Body of pancreas (tissue), 4 donors: ENCODE results near the gene ATP2C2. TPM values are rescaled to one million over a fixed set of nuclear protein-coding genes. Genes with fewer than 3 reads are reported as not detected.

Experiments
- ATAC-seq: fragments of 150-250 bp; one replicate; pipeline ENCODE4 v1.9.1; 2016
- DNase-seq, 4 donors: peaks; one replicate each; pipeline ENCODE4 v3.0.0-alpha.2; 2019
- H3K27ac ChIP-seq, 4 donors: fragments of 200-600 bp; sonication (generic); 1 replicate in 3 of 4; 2 replicates in 1 of 4; pipeline versions ENCODE4 v1.5.1 to v1.6.1; 2016 to 2019; ENCODE audit warnings: mild to moderate bottlenecking in 1 of 4, mixed read lengths in 1 of 4, moderate library complexity in 1 of 4
- H3K27me3 ChIP-seq, 2 donors: fragments of 200-600 bp; sonication (generic); one replicate each; pipeline ENCODE4 v1.6.0; 2016; ENCODE audit warnings: mild to moderate bottlenecking in 1 of 2
- H3K36me3 ChIP-seq, 2 donors: fragments of 200-600 bp; sonication (generic); replicated peaks in 1 of 2; 2 replicates each; pipeline ENCODE4 v1.5.1; 2016; ENCODE audit warnings: low read depth in 2 of 2; ENCODE audit not compliant: insufficient read depth in 1 of 2
- H3K4me1 ChIP-seq: fragments of 200-600 bp; sonication (generic); one replicate; pipeline ENCODE4 v1.6.0; 2016
- H3K4me3 ChIP-seq, 2 donors: fragments of 200-600 bp; sonication (generic); 1 replicate in 1 of 2; 2 replicates in 1 of 2; pipeline ENCODE4 v1.5.1; 2016 to 2019
- H3K9me3 ChIP-seq, 3 donors: fragments of 200-600 bp; sonication (generic); 1 replicate in 2 of 3; 2 replicates in 1 of 3; pipeline ENCODE4 v1.5.1; 2016
- POLR2A ChIP-seq, 3 donors: fragments of 450-650 bp; IDR thresholded peaks; one replicate each; pipeline ENCODE4 v1.6.1; 2016; ENCODE audit warnings: antibody characterized with exemption in 3 of 3, mild to moderate bottlenecking in 2 of 3
- WGBS, 2 donors: methylation state at CpG; one replicate each; pipeline ENCODE4 v1.1.5; 2017; 5-methylcytosine and 5-hydroxymethylcytosine counted together
- intact Hi-C: fragments of 100-400 bp; cut with DNase I; formaldehyde crosslinking; loops from one replicate; pipeline ENCODE4 v1.15.1; 2023
- total RNA-seq, 2 donors: library from RNA; depleted of rRNA; stranded (reverse); fragments of >200 nt; gene quantifications; one replicate each; pipeline ENCODE4 v1.1.0, GENCODE V29; 2016
- TF ChIP-seq, protein P1 (sequence below), 7 experiments: fragments of 450-650 bp in 4 of 7; fragments of 200-600 bp in 3 of 7; sonication (generic) in 3 of 7; IDR thresholded peaks; one replicate each; pipeline ENCODE4 v1.5.1; 2016 to 2019; ENCODE audit warnings: antibody characterized with exemption in 7 of 7

ATP2C2 gene
- total RNA-seq, 2 donors from 2014 or later = 2.1 to 18.1 TPM

DNA sequence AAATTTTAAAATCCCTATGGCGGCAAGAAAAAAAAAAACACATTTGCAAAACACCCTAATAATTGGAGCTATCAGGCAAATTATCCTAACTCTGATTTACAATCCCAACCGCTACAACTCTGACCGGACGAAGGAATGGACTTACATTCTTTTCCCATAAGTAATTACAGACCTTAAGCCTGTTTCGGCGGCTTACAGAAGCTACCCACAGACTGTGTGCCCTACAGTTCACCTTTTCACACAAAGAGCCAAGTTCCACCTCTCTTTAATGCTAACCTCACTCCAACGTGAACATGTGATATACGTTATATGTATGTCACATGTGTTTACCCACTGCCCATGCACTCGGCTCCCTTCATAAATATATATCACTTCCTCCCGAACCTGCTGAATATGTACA is 144.8 kb downstream of the ATP2C2 start:
- no peak for ATAC-seq
- H3K27me3 ChIP-seq = no peaks in the 10 kb centered on the region
- TF ChIP-seq, protein P1, sequence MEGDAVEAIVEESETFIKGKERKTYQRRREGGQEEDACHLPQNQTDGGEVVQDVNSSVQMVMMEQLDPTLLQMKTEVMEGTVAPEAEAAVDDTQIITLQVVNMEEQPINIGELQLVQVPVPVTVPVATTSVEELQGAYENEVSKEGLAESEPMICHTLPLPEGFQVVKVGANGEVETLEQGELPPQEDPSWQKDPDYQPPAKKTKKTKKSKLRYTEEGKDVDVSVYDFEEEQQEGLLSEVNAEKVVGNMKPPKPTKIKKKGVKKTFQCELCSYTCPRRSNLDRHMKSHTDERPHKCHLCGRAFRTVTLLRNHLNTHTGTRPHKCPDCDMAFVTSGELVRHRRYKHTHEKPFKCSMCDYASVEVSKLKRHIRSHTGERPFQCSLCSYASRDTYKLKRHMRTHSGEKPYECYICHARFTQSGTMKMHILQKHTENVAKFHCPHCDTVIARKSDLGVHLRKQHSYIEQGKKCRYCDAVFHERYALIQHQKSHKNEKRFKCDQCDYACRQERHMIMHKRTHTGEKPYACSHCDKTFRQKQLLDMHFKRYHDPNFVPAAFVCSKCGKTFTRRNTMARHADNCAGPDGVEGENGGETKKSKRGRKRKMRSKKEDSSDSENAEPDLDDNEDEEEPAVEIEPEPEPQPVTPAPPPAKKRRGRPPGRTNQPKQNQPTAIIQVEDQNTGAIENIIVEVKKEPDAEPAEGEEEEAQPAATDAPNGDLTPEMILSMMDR (IDR thresholded peaks at IDR 0.05) = no peak
- TF ChIP-seq POLR2A (IDR thresholded peaks at IDR 0.05) = no peak
- no peak overlapping the region for H3K4me3 ChIP-seq
- H3K36me3 ChIP-seq = no peaks in the 10 kb centered on the region
- H3K27ac ChIP-seq = no peak overlapping the region
- H3K4me1 ChIP-seq = peaks cover 8% of the 10 kb centered on the region
- no peaks in the 10 kb centered on the region for H3K9me3 ChIP-seq
- peak in 1 of 4 donors; percentile 0 for DNase-seq
- intact Hi-C loops = loop anchor here (10.0 kb wide), 1 partner anchor 212 kb away; no protein-coding TSS in a partner anchor
- 84 to 89% methylated on average over 10 of the region's 10 CpGs for WGBS, 2 donors

DNA sequence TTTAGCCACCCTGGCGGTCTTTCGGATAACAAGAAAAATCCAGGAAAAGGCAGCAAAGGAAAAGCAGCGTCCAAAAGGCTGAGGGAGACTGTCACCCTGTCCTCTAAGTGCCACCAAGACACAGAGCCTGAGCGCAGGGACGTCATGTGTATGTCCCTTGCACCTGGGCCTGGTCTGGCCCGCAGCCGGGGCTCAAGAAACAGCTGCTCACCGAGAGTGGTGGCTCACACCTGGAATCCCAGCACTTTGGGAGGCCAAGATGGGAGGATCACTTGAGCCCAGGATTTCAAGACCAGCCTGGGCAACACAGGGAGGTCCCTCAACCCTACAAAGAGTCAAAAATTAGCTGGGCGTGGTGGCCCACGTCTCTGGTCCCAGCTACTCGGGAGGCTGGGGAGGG is 145.3 kb downstream of the ATP2C2 start:
- TF ChIP-seq, protein P1 (IDR thresholded peaks at IDR 0.05) = no peak
- no peak for TF ChIP-seq POLR2A (IDR thresholded peaks at IDR 0.05)
- Histone ChIP-seq H3K27me3 (no peaks in the 10 kb centered on the region), H3K4me1 (peaks cover 8% of the 10 kb centered on the region), H3K9me3 (no peaks in the 10 kb centered on the region), H3K27ac (no peak overlapping the region), H3K4me3 (no peak overlapping the region), H3K36me3 (no peaks in the 10 kb centered on the region)
- peak in 1 of 4 donors; percentile 2 for DNase-seq
- no peak for ATAC-seq
- intact Hi-C loops = loop anchor here (10.0 kb wide), 1 partner anchor 211 kb away; no protein-coding TSS in a partner anchor
- 86 to 93% methylated on average over 7 to 10 of the region's 11 CpGs for WGBS, 2 donors

Other genes with a start within 250 kb of the ATP2C2 start
- 1 to 10 TPM; 6.3 to 8.0 TPM for gene HSDL1, start 223.4 kb upstream of the ATP2C2 start, total RNA-seq
- 1 to 10 TPM in 1 of 2 donors, under 1 TPM in 1; 0.99 to 1.3 TPM for gene DNAAF1, start 223.2 kb upstream of the ATP2C2 start, total RNA-seq
- 10 to 100 TPM; 33.5 to 80.8 TPM for gene TAF1C, start 181.5 kb upstream of the ATP2C2 start, total RNA-seq
- 1 to 10 TPM in 1 of 2 donors, not detected in 1; 4.0 TPM for gene ADAD2, start 177.4 kb upstream of the ATP2C2 start, total RNA-seq
- not detected for gene KCNG4, start 128.5 kb upstream of the ATP2C2 start, total RNA-seq
- gene WFDC1, start 73.7 kb upstream of the ATP2C2 start, total RNA-seq = 1 to 10 TPM in 1 of 2 donors, under 1 TPM in 1; 0.78 to 2.3 TPM
- gene MEAK7, start 136.1 kb downstream of the ATP2C2 start, total RNA-seq = 10 to 100 TPM in 1 of 2 donors, 1 to 10 TPM in 1; 6.7 to 11.2 TPM
- gene COTL1, start 249.5 kb downstream of the ATP2C2 start, total RNA-seq = 10 to 100 TPM; 19.7 to 20.4 TPM